DND-41 (cell line): ENCODE measurements around the gene PDPK1.
"Not testable (repeated sequence)": the region's sequence is repeated elsewhere in the genome, so short reads cannot be mapped to it uniquely, and the experiment has no call there.

Experiments
- ATAC-seq: fragments of 200-7000 bp; cut with Tn5 transposase; 3 replicates; pipeline ENCODE4 v1.9.1; 2021; ENCODE audit warnings: low read depth; ENCODE audit not compliant: insufficient read depth
- DNase-seq: peaks from one replicate; pipeline ENCODE4 v3.0.0-alpha.2; 2020
- H2AFZ ChIP-seq: 2 replicates; pipeline ENCODE4 v1.6.0; 2012; ENCODE audit warnings: low read depth, low read length
- H3K27ac ChIP-seq: 2 replicates; pipeline ENCODE4 v1.5.1; 2012; ENCODE audit warnings: low read length, inconsistent platforms
- H3K27me3 ChIP-seq: fragments of 200-600 bp; sonication (generic); 2 replicates; pipeline ENCODE4 v1.6.0; 2012; ENCODE audit warnings: low read length, mild to moderate bottlenecking, inconsistent platforms; ENCODE audit not compliant: insufficient read depth, poor library complexity
- H3K36me3 ChIP-seq: 2 replicates; pipeline ENCODE4 v1.5.1; 2012; ENCODE audit warnings: low read length, inconsistent platforms; ENCODE audit not compliant: insufficient read depth
- H3K4me1 ChIP-seq: 2 replicates; pipeline ENCODE4 v1.5.1; 2012; ENCODE audit warnings: mild to moderate bottlenecking, low read length; ENCODE audit not compliant: insufficient read depth
- H3K4me2 ChIP-seq: 2 replicates; pipeline ENCODE4 v1.6.0; 2012; ENCODE audit warnings: mild to moderate bottlenecking, moderate library complexity, low read length, inconsistent platforms; ENCODE audit not compliant: insufficient read depth
- H3K4me3 ChIP-seq, 2 experiments: fragments of 200-600 bp in 1 of 2; shearing (Covaris generic) in 1 of 2; 2 replicates each; pipeline ENCODE4 v1.5.1; 2012 to 2016; ENCODE audit warnings: inconsistent platforms in 2 of 2, low read length in 2 of 2, mild to moderate bottlenecking in 2 of 2, low read depth in 1 of 2, moderate library complexity in 1 of 2
- H3K79me2 ChIP-seq: 2 replicates; pipeline ENCODE4 v1.6.0; 2012; ENCODE audit warnings: low read length, inconsistent platforms; ENCODE audit not compliant: insufficient read depth
- H3K9ac ChIP-seq: 2 replicates; pipeline ENCODE4 v1.6.0; 2012; ENCODE audit warnings: low read depth, mild to moderate bottlenecking, inconsistent platforms, low read length, moderate library complexity
- H3K9me3 ChIP-seq: 2 replicates; pipeline ENCODE4 v1.5.1; 2012; ENCODE audit warnings: low read length, moderate library complexity, mild to moderate bottlenecking, inconsistent platforms; ENCODE audit not compliant: insufficient read depth, severe bottlenecking
- H4K20me1 ChIP-seq: 2 replicates; pipeline ENCODE4 v1.6.0; 2012; ENCODE audit warnings: low read length; ENCODE audit not compliant: insufficient read depth
- EZH2 ChIP-seq: IDR thresholded peaks from 3 replicates; pipeline ENCODE4 v1.6.1; 2012; ENCODE audit warnings: borderline replicate concordance, low read depth, mild to moderate bottlenecking, moderate library complexity, low read length, inconsistent platforms; ENCODE audit not compliant: severe bottlenecking
- TF ChIP-seq, protein P1 (sequence below): IDR thresholded peaks from 2 replicates; pipeline ENCODE4 v1.5.1; 2012; ENCODE audit warnings: borderline replicate concordance, low read length, moderate library complexity, mild to moderate bottlenecking; ENCODE audit not compliant: poor library complexity, severe bottlenecking; ENCODE audit errors: extremely low read depth

PDPK1 gene

DNA sequence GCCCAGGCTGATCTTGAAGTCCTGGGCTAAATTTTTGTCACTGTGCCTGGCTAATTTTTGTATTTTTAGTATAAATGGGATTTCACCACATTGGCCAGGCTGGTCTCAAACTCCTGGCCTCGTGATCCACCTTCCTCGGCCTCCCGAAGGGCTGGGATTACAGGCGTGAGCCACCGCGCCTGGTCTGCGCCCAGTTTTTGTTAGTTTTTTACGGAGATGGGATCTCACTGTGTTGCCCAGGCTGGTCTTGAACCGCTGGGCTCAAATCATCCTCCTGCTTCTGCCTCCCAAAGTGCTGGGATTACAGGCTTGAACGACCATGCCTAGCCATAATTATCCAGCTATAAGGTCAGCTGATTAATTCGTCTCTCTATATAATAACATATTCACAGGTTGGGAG, 3.9 kb upstream of the PDPK1 start:
- Histone ChIP-seq H3K4me1 (peaks cover 47% of the 10 kb centered on the region), H3K27ac (no peak overlapping the region), H3K9ac (no peak overlapping the region), H3K79me2 (peaks cover 8% of the 10 kb centered on the region), H3K4me3 (no peak overlapping the region), H3K27me3 (no peaks in the 10 kb centered on the region), H2AFZ (no peak overlapping the region), H4K20me1 (peaks cover 3% of the 10 kb centered on the region; the same call in 1 of the 2 replicates), H3K4me2 (no peak overlapping the region), H3K36me3 (peaks cover 14% of the 10 kb centered on the region), H3K9me3 (no peaks in the 10 kb centered on the region)
- ATAC-seq (no peak), DNase-seq (no peak)
- no peak for TF ChIP-seq EZH2
- TF ChIP-seq, protein P1, sequence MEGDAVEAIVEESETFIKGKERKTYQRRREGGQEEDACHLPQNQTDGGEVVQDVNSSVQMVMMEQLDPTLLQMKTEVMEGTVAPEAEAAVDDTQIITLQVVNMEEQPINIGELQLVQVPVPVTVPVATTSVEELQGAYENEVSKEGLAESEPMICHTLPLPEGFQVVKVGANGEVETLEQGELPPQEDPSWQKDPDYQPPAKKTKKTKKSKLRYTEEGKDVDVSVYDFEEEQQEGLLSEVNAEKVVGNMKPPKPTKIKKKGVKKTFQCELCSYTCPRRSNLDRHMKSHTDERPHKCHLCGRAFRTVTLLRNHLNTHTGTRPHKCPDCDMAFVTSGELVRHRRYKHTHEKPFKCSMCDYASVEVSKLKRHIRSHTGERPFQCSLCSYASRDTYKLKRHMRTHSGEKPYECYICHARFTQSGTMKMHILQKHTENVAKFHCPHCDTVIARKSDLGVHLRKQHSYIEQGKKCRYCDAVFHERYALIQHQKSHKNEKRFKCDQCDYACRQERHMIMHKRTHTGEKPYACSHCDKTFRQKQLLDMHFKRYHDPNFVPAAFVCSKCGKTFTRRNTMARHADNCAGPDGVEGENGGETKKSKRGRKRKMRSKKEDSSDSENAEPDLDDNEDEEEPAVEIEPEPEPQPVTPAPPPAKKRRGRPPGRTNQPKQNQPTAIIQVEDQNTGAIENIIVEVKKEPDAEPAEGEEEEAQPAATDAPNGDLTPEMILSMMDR = no peak

GRCh38 chr16:2534335-2534734, 3.5 kb upstream of the PDPK1 start:
- not testable (repeated sequence) for DNase-seq, H3K4me2 ChIP-seq, H3K27ac ChIP-seq, H4K20me1 ChIP-seq, H2AFZ ChIP-seq, H3K4me3 ChIP-seq, H3K9ac ChIP-seq, H3K9me3 ChIP-seq, ATAC-seq, H3K27me3 ChIP-seq
- Histone ChIP-seq H3K36me3 (peaks cover 10% of the 10 kb centered on the region), H3K4me1 (peaks cover 51% of the 10 kb centered on the region), H3K79me2 (peaks cover 12% of the 10 kb centered on the region)

DNA sequence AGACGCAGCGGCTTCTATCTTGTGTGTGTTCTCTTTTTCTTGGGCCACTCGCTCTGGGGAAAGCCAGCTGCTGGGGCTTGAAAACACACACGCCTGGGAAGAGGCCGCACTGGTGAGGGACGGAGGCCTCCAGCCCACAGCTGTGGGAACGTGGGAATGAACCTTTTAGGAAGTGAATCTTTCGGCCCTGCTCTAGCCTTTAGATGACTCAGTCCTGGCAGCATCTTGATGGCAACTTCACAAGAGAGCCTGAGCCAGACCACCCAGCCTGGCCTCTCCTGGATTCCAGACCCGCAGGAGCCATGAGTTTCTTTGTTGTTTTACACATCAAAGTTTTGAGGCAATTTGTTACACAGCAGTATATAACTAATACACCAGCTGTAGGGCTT, 2.2 kb upstream of the PDPK1 start:
- Histone ChIP-seq H3K27ac (no peak overlapping the region), H3K9me3 (no peaks in the 10 kb centered on the region), H3K4me3 (no peak overlapping the region), H3K79me2 (peaks cover 25% of the 10 kb centered on the region), H3K36me3 (peaks cover 3% of the 10 kb centered on the region; the same call in 1 of the 2 replicates), H3K4me1 (peaks cover 54% of the 10 kb centered on the region), H4K20me1 (peaks cover 10% of the 10 kb centered on the region; the same call in 1 of the 2 replicates), H3K27me3 (no peaks in the 10 kb centered on the region), H3K4me2 (no peak overlapping the region), H3K9ac (no peak overlapping the region), H2AFZ (no peak overlapping the region)
- no peak for TF ChIP-seq EZH2
- ATAC-seq (no peak), DNase-seq (no peak)

- ATAC-seq, H3K36me3 ChIP-seq, H3K27ac ChIP-seq, H2AFZ ChIP-seq, H3K9me3 ChIP-seq, DNase-seq, H3K27me3 ChIP-seq: not testable (repeated sequence)
- Histone ChIP-seq H3K9ac (peak overlapping the region; percentile 68; the same call in 1 of the 2 replicates), H3K4me3 (peak overlapping the region in 1 of 2 experiments; percentile 58; a peak in 2 of 4 replicates), H4K20me1 (peaks cover 19% of the 10 kb centered on the region; the same call in 1 of the 2 replicates), H3K4me1 (peaks cover 36% of the 10 kb centered on the region), H3K4me2 (peak overlapping the region; percentile 63), H3K79me2 (peaks cover 44% of the 10 kb centered on the region)
Measured at GRCh38 chr16:2539192-2539844, 1.5 kb downstream of the PDPK1 start.
